Subcutaneous adipose tissue (tissue), 4 donors: ENCODE data around the gene CYP2E1. TPM values are rescaled to one million over a fixed set of nuclear protein-coding genes. Genes with fewer than 3 reads are reported as not detected.

ENCODE experiments used
- CTCF ChIP-seq: fragments of 450-650 bp; IDR thresholded peaks from one replicate; pipeline ENCODE4 v1.5.1; 2016; ENCODE audit warnings: low read depth, mild to moderate bottlenecking, control low read depth, antibody characterized with exemption, moderate library complexity
- total RNA-seq, 4 donors: library from RNA; depleted of rRNA; stranded (reverse); fragments of >200 nt; gene quantifications; one replicate each; pipeline ENCODE4 v1.1.0, GENCODE V29; 2016

The CYP2E1 gene
- total RNA-seq, 4 donors from 2014 or later = 1.1 to 3.2 (median 1.4) TPM; not detected in 1

GRCh38 chr10:133534417-133534816 is 7.3 kb downstream of the CYP2E1 start:
- no peak for TF ChIP-seq CTCF

- TF ChIP-seq CTCF = no peak
Observed at GRCh38 chr10:133536198-133536597, 9.0 kb downstream of the CYP2E1 start.

GRCh38 chr10:133537546-133538545 is 10.7 kb downstream of the CYP2E1 start:
- no peak for TF ChIP-seq CTCF

GRCh38 chr10:133544506-133544905 is 17.3 kb downstream of the CYP2E1 start:
- no peak for TF ChIP-seq CTCF

GRCh38 chr10:133554600-133554999 is 27.4 kb downstream of the CYP2E1 start:
- no peak for TF ChIP-seq CTCF

- TF ChIP-seq CTCF = no peak
Observed at GRCh38 chr10:133555521-133555920, 28.4 kb downstream of the CYP2E1 start.

GRCh38 chr10:133557381-133557780 is 30.2 kb downstream of the CYP2E1 start:
- no peak for TF ChIP-seq CTCF
